HEK293T (cell line): ENCODE data around the gene VSIR.

ENCODE experiments used
- FOXM1 ChIP-seq: fragments of 450-650 bp; IDR thresholded peaks from 2 replicates; pipeline ENCODE4 v1.6.1; 2017; ENCODE audit warnings: mild to moderate bottlenecking, borderline replicate concordance
- HDGF ChIP-seq: fragments of 450-650 bp; IDR thresholded peaks from 2 replicates; pipeline ENCODE4 v1.6.1; 2017; ENCODE audit warnings: antibody characterized with exemption, borderline replicate concordance

- TF ChIP-seq HDGF: no peak
- TF ChIP-seq FOXM1: no peak
Observed at GRCh38 chr10:71812016-71812912, 38.9 kb upstream of the VSIR start.
